GM12892 (cell line): ENCODE results near the gene CNGA2.

ENCODE experiments used
- POLR2A ChIP-seq: IDR thresholded peaks from 2 replicates; pipeline ENCODE4 v1.6.1; 2011; ENCODE audit warnings: low read depth, low read length, control low read depth
- POLR2AphosphoS5 ChIP-seq: IDR thresholded peaks from 2 replicates; pipeline ENCODE4 v1.6.1; 2011; ENCODE audit warnings: low read depth, low read length, control low read depth

DNA sequence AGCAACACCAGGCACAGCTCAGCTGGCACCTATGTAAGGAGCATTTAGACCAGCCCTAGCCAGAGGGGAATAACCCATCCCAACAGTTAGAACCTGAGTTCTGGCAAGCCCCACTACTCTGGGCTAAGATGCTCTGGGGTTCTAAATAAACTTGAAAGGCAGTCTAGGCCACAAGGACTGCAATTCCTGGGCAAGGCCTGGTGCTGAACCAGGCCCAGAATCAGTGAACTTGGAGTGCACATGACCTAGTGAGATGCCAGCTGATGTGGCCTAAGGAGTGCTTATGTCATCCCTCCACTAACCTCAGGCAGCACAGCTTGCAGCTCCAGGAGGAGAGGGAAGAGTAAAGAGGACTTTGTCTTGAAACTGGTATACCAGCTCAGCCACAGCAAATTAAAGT is 46.9 kb upstream of the CNGA2 start:
- TF ChIP-seq POLR2AphosphoS5, result no peak
- no peak for TF ChIP-seq POLR2A
